HUES6 (cell line): Measurements from ENCODE around the gene EARS2.
"Not testable (repeated sequence)": the region's sequence is repeated elsewhere in the genome, so short reads cannot be mapped to it uniquely, and the experiment has no call there.

Experiments
- H3K27ac ChIP-seq: 2 replicates; pipeline ENCODE4 v1.7.0; 2013; ENCODE audit warnings: low read depth, mild to moderate bottlenecking, low read length, inconsistent platforms
- H3K27me3 ChIP-seq: 2 replicates; pipeline ENCODE4 v1.6.1; 2013; ENCODE audit warnings: low read length; ENCODE audit not compliant: control insufficient read depth, insufficient read depth
- H3K36me3 ChIP-seq: 2 replicates; pipeline ENCODE4 v1.6.1; 2013; ENCODE audit warnings: low read length; ENCODE audit not compliant: control insufficient read depth, insufficient read depth
- H3K4me1 ChIP-seq: 2 replicates; pipeline ENCODE4 v1.6.1; 2013; ENCODE audit warnings: low read length; ENCODE audit not compliant: control insufficient read depth, insufficient read depth
- H3K4me3 ChIP-seq: 2 replicates; pipeline ENCODE4 v1.5.1; 2013; ENCODE audit warnings: low read depth, low read length
- H3K9ac ChIP-seq: one replicate; pipeline ENCODE4 v1.6.1; 2013; ENCODE audit warnings: mild to moderate bottlenecking, low read length
- H3K9me3 ChIP-seq: 2 replicates; pipeline ENCODE4 v1.6.1; 2013; ENCODE audit warnings: low read depth, low read length; ENCODE audit not compliant: control insufficient read depth, insufficient read depth

The EARS2 gene

GRCh38 chr16:23566724-23567123, 9.6 kb upstream of the EARS2 start:
- H3K36me3 ChIP-seq: peaks cover 96% of the 10 kb centered on the region
- H3K9ac ChIP-seq: no peak overlapping the region
- H3K9me3 ChIP-seq: no peaks in the 10 kb centered on the region
- H3K4me3 ChIP-seq: no peak overlapping the region
- H3K4me1 ChIP-seq: no peaks in the 10 kb centered on the region
- no peak overlapping the region for H3K27ac ChIP-seq
- H3K27me3 ChIP-seq: no peaks in the 10 kb centered on the region

GRCh38 chr16:23564575-23565363, 7.6 kb upstream of the EARS2 start:
- peaks cover 96% of the 10 kb centered on the region for H3K36me3 ChIP-seq
- H3K9ac ChIP-seq: no peak overlapping the region
- no peaks in the 10 kb centered on the region for H3K9me3 ChIP-seq
- H3K27me3 ChIP-seq: no peaks in the 10 kb centered on the region
- no peaks in the 10 kb centered on the region for H3K4me1 ChIP-seq
- H3K4me3 ChIP-seq: no peak overlapping the region
- H3K27ac ChIP-seq: no peak overlapping the region

GRCh38 chr16:23563186-23563585, 6.0 kb upstream of the EARS2 start:
- no peaks in the 10 kb centered on the region for H3K4me1 ChIP-seq
- peaks cover 91% of the 10 kb centered on the region for H3K36me3 ChIP-seq
- no peak overlapping the region for H3K27ac ChIP-seq
- no peaks in the 10 kb centered on the region for H3K27me3 ChIP-seq
- H3K9ac ChIP-seq: no peak overlapping the region
- no peak overlapping the region for H3K4me3 ChIP-seq
- H3K9me3 ChIP-seq: no peaks in the 10 kb centered on the region

- no peak overlapping the region for H3K4me3 ChIP-seq
- peaks cover 85% of the 10 kb centered on the region for H3K36me3 ChIP-seq
- no peak overlapping the region for H3K9ac ChIP-seq
- no peaks in the 10 kb centered on the region for H3K9me3 ChIP-seq
- H3K4me1 ChIP-seq: no peaks in the 10 kb centered on the region
- no peaks in the 10 kb centered on the region for H3K27me3 ChIP-seq
- H3K27ac ChIP-seq: no peak overlapping the region
These were observed 5.4 kb upstream of the EARS2 start for GRCh38 chr16:23562505-23562904.

- Histone ChIP-seq H3K4me3 (no peak overlapping the region), H3K9me3 (no peaks in the 10 kb centered on the region), H3K9ac (no peak overlapping the region), H3K36me3 (peaks cover 76% of the 10 kb centered on the region), H3K27ac (no peak overlapping the region), H3K4me1 (no peaks in the 10 kb centered on the region), H3K27me3 (no peaks in the 10 kb centered on the region)
These were observed 4.4 kb upstream of the EARS2 start for GRCh38 chr16:23561586-23561985.

- Histone ChIP-seq H3K9ac (peak overlapping the region; percentile 99), H3K27ac (peak overlapping the region; percentile 98), H3K27me3 (no peaks in the 10 kb centered on the region), H3K9me3 (no peaks in the 10 kb centered on the region), H3K4me1 (no peaks in the 10 kb centered on the region), H3K36me3 (peaks cover 57% of the 10 kb centered on the region), H3K4me3 (peak overlapping the region; percentile 93)
These were observed 891 bp upstream of the EARS2 start for GRCh38 chr16:23557779-23558702.

GRCh38 chr16:23554536-23554935, 2.6 kb downstream of the EARS2 start:
- Histone ChIP-seq H3K27ac (no peak overlapping the region), H3K9ac (no peak overlapping the region), H3K27me3 (no peaks in the 10 kb centered on the region), H3K4me3 (no peak overlapping the region), H3K36me3 (peaks cover 54% of the 10 kb centered on the region), H3K9me3 (no peaks in the 10 kb centered on the region), H3K4me1 (no peaks in the 10 kb centered on the region)

GRCh38 chr16:23552161-23552560, 5.0 kb downstream of the EARS2 start:
- H3K4me1 ChIP-seq: no peaks in the 10 kb centered on the region
- H3K27me3 ChIP-seq: no peaks in the 10 kb centered on the region
- peaks cover 62% of the 10 kb centered on the region for H3K36me3 ChIP-seq
- no peak overlapping the region for H3K27ac ChIP-seq
- H3K9ac ChIP-seq: no peak overlapping the region
- no peak overlapping the region for H3K4me3 ChIP-seq
- H3K9me3 ChIP-seq: no peaks in the 10 kb centered on the region

GRCh38 chr16:23549938-23550337, 7.2 kb downstream of the EARS2 start:
- no peaks in the 10 kb centered on the region for H3K4me1 ChIP-seq
- no peak overlapping the region for H3K4me3 ChIP-seq
- no peak overlapping the region for H3K9ac ChIP-seq
- H3K9me3 ChIP-seq: no peaks in the 10 kb centered on the region
- peaks cover 80% of the 10 kb centered on the region for H3K36me3 ChIP-seq
- no peaks in the 10 kb centered on the region for H3K27me3 ChIP-seq
- no peak overlapping the region for H3K27ac ChIP-seq

- no peaks in the 10 kb centered on the region for H3K27me3 ChIP-seq
- no peak overlapping the region for H3K4me3 ChIP-seq
- peaks cover 85% of the 10 kb centered on the region for H3K36me3 ChIP-seq
- H3K4me1 ChIP-seq: no peaks in the 10 kb centered on the region
- no peak overlapping the region for H3K9ac ChIP-seq
- H3K27ac ChIP-seq: no peak overlapping the region
- no peaks in the 10 kb centered on the region for H3K9me3 ChIP-seq
These were observed 12.7 kb downstream of the EARS2 start for GRCh38 chr16:23544436-23544835.

- not testable (repeated sequence) for H3K4me3 ChIP-seq
These were observed 16.4 kb downstream of the EARS2 start for GRCh38 chr16:23540817-23541178.

More at GRCh38 chr16:23540817-23541178, 16.4 kb downstream of the EARS2 start:
- H3K9ac ChIP-seq, H3K9me3 ChIP-seq, H3K27me3 ChIP-seq, H3K4me1 ChIP-seq, H3K27ac ChIP-seq: not testable (repeated sequence)
- H3K36me3 ChIP-seq: peaks cover 90% of the 10 kb centered on the region
